Measurements from ENCODE around the gene ZSCAN29.

DNA sequence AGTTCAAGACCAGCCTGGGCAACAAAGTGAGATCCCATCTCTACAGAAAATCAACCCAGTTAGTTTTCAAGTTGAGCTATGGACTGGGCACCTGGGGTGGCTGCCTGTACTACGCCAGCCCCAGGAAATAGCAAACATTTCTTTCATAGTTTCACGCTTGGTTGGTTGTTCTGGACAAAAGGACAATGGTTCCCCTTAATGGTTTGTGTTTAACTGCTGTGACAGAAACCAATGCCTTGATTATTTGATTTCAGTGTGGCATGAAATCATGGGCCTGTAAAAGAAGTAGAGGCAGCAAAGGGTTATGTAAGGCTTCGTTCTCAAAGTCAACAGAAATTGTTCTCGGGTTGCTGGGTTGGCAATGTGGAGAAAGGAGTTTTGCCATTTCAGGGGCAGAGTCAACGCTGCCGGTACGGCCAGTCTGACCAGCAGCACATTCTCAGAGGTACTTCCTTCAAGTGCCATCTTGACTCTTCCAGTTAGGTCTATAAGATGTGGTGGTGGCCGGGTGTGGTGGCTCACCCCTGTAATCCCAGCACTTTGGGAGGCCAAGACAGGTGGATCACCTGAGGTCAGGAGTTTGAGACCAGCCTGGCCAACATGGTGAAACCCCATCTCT, 53.2 kb downstream of the ZSCAN29 start:
- TF ChIP-seq, protein P1, sequence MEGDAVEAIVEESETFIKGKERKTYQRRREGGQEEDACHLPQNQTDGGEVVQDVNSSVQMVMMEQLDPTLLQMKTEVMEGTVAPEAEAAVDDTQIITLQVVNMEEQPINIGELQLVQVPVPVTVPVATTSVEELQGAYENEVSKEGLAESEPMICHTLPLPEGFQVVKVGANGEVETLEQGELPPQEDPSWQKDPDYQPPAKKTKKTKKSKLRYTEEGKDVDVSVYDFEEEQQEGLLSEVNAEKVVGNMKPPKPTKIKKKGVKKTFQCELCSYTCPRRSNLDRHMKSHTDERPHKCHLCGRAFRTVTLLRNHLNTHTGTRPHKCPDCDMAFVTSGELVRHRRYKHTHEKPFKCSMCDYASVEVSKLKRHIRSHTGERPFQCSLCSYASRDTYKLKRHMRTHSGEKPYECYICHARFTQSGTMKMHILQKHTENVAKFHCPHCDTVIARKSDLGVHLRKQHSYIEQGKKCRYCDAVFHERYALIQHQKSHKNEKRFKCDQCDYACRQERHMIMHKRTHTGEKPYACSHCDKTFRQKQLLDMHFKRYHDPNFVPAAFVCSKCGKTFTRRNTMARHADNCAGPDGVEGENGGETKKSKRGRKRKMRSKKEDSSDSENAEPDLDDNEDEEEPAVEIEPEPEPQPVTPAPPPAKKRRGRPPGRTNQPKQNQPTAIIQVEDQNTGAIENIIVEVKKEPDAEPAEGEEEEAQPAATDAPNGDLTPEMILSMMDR (IDR thresholded peaks at IDR 0.05): no peak
- no peak for TF ChIP-seq POLR2A (IDR thresholded peaks at IDR 0.05)
